GM10266 (cell line): ENCODE measurements around the gene TNP2.
"Not testable (repeated sequence)": the region's sequence is repeated elsewhere in the genome, so short reads cannot be mapped to it uniquely, and the experiment has no call there.

ENCODE experiments used
- DNase-seq: peaks from one replicate; pipeline ENCODE4 v3.0.0; 2012; ENCODE audit errors: extremely low spot score
- CTCF ChIP-seq: IDR thresholded peaks from 2 replicates; pipeline ENCODE4 v1.5.1; 2012; ENCODE audit warnings: mild to moderate bottlenecking, low read depth; ENCODE audit not compliant: control insufficient read depth, insufficient read depth; ENCODE audit errors: missing control alignments

The TNP2 gene

DNA sequence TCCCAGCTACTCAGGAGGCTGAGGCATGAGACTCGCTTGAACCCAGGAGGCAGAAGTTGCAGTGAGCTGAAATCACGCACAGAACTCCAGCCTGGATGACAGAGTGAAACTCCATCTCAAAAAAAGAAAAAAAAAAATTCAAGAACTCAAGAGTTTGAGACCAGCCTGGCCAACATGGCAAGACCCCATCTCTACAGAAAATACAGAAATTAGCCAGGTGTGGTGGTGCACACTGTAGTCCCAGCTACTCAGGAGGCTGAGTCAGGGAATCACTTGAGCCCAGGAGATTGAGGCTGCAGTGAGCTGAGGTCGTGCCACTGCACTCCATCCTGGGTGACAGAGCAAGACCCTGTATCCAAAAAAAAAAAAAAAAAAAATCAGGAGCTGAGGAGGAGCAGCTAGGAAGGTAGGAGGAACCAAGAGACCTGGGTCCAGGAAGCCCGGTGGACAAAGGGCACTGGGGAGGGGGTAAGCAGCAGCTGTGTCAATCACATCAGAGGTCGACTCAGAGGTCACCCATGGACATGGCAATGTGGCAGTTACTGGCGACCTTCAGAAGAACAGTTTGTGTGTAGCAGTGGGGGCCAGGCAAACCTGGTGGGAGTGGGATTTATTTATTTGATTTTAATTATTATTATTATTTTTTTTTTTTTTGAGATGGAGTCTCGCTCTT, 23.1 kb upstream of the TNP2 start:
- no peak for TF ChIP-seq CTCF
- no peak for DNase-seq

GRCh38 chr16:11291091-11291703, 22.1 kb upstream of the TNP2 start:
- DNase-seq = no peak
- no peak for TF ChIP-seq CTCF

- no peak for TF ChIP-seq CTCF
- DNase-seq = no peak
Measured at GRCh38 chr16:11290102-11290893, 21.2 kb upstream of the TNP2 start.

DNA sequence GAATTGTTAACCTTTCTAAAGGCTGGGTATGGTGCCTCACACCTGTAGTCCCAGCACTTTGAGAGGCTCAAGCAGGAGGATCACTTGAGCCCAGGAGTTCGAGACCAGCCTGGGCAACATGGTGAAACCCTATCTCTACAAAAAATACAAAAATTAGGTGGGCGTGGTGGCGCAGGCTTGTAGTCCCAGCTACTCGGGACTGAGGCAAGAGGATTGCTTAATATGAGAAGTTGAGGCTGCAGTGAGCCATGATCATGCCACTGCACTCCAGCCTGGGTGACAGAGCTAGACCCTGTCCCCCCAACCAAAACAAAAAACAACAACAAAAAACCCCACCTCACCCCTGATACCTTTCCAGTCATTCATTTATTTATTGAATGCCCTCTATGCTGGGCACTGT, 20.6 kb upstream of the TNP2 start:
- not testable (repeated sequence) for DNase-seq

- TF ChIP-seq CTCF = no peak
- DNase-seq = no peak
Measured at GRCh38 chr16:11289202-11289601, 20.1 kb upstream of the TNP2 start.

GRCh38 chr16:11285842-11286241, 16.7 kb upstream of the TNP2 start:
- no peak for DNase-seq
- no peak for TF ChIP-seq CTCF

GRCh38 chr16:11283820-11284248, 14.7 kb upstream of the TNP2 start:
- DNase-seq = no peak
- TF ChIP-seq CTCF = no peak
